ENCODE measurements around the gene COA4.

The COA4 gene

GRCh38 chr11:73907191-73907590, 30.5 kb upstream of the COA4 start:
- H3K9me3 ChIP-seq (ENCODE audit: control insufficient read depth, insufficient read depth, low read length), result no peaks in the 10 kb centered on the region
- no peaks in the 10 kb centered on the region for H3K9me2 ChIP-seq (replicated peaks; ENCODE audit: control insufficient read depth, low read length)
- peaks cover 13% of the 10 kb centered on the region for H3K36me3 ChIP-seq (ENCODE audit: control insufficient read depth, low read length)
- H3K27me3 ChIP-seq (ENCODE audit: control insufficient read depth, low read length), result no peaks in the 10 kb centered on the region
- H3K4me2 ChIP-seq (ENCODE audit: low read length), result no peak overlapping the region
- no peaks in the 10 kb centered on the region; the same call in 1 of the 2 replicates for H3F3A ChIP-seq (ENCODE audit: control insufficient read depth, insufficient read depth)
- H3K4me1 ChIP-seq (ENCODE audit: control insufficient read depth, low read length), result no peaks in the 10 kb centered on the region
- no peaks in the 10 kb centered on the region for H3K79me2 ChIP-seq (ENCODE audit: control insufficient read depth, low read length)
- no peak overlapping the region for H3K4me3 ChIP-seq (ENCODE audit: low read length)
- H3K27ac ChIP-seq (ENCODE audit: low read depth, low read length), result no peak overlapping the region
- no peak for TF ChIP-seq EZH2phosphoT487 (IDR thresholded peaks at IDR 0.05; ENCODE audit: borderline replicate concordance, low read length)
- no peak for TF ChIP-seq CTCF (IDR thresholded peaks at IDR 0.05; ENCODE audit: low read depth, low read length, poor library complexity, severe bottlenecking)
- no peaks in the 10 kb centered on the region for H4K20me1 ChIP-seq (ENCODE audit: control insufficient read depth, insufficient read depth, low read depth, low read length)

GRCh38 chr11:73902303-73902702, 25.7 kb upstream of the COA4 start:
- no peaks in the 10 kb centered on the region for H3K9me2 ChIP-seq (replicated peaks; ENCODE audit: control insufficient read depth, low read length)
- no peak overlapping the region for H3K4me2 ChIP-seq (ENCODE audit: low read length)
- H3K27me3 ChIP-seq (ENCODE audit: control insufficient read depth, low read length), result no peaks in the 10 kb centered on the region
- no peak for TF ChIP-seq CTCF (IDR thresholded peaks at IDR 0.05; ENCODE audit: low read depth, low read length, poor library complexity, severe bottlenecking)
- no peak for TF ChIP-seq EZH2phosphoT487 (IDR thresholded peaks at IDR 0.05; ENCODE audit: borderline replicate concordance, low read length)
- no peaks in the 10 kb centered on the region for H3K9me3 ChIP-seq (ENCODE audit: control insufficient read depth, insufficient read depth, low read length)
- H3K4me1 ChIP-seq (ENCODE audit: control insufficient read depth, low read length), result no peaks in the 10 kb centered on the region
- no peaks in the 10 kb centered on the region for H3K79me2 ChIP-seq (ENCODE audit: control insufficient read depth, low read length)
- peaks cover 13% of the 10 kb centered on the region for H3K36me3 ChIP-seq (ENCODE audit: control insufficient read depth, low read length)
- H3K4me3 ChIP-seq (ENCODE audit: low read length), result no peak overlapping the region
- no peaks in the 10 kb centered on the region; the same call in 1 of the 2 replicates for H3F3A ChIP-seq (ENCODE audit: control insufficient read depth, insufficient read depth)
- no peaks in the 10 kb centered on the region for H4K20me1 ChIP-seq (ENCODE audit: control insufficient read depth, insufficient read depth, low read depth, low read length)
- H3K27ac ChIP-seq (ENCODE audit: low read depth, low read length), result no peak overlapping the region

GRCh38 chr11:73894725-73895335, 18.2 kb upstream of the COA4 start:
- H3K36me3 ChIP-seq (ENCODE audit: control insufficient read depth, low read length), result peaks cover 32% of the 10 kb centered on the region
- no peaks in the 10 kb centered on the region for H3K4me1 ChIP-seq (ENCODE audit: control insufficient read depth, low read length)
- no peak for TF ChIP-seq CTCF (IDR thresholded peaks at IDR 0.05; ENCODE audit: low read depth, low read length, poor library complexity, severe bottlenecking)
- TF ChIP-seq EZH2phosphoT487 (IDR thresholded peaks at IDR 0.05; ENCODE audit: borderline replicate concordance, low read length), result no peak
- H3F3A ChIP-seq (ENCODE audit: control insufficient read depth, insufficient read depth), result no peaks in the 10 kb centered on the region
- H3K27ac ChIP-seq (ENCODE audit: low read depth, low read length), result no peak overlapping the region
- H3K9me2 ChIP-seq (replicated peaks; ENCODE audit: control insufficient read depth, low read length), result no peaks in the 10 kb centered on the region
- H3K9me3 ChIP-seq (ENCODE audit: control insufficient read depth, insufficient read depth, low read length), result no peaks in the 10 kb centered on the region
- no peaks in the 10 kb centered on the region for H4K20me1 ChIP-seq (ENCODE audit: control insufficient read depth, insufficient read depth, low read depth, low read length)
- H3K4me3 ChIP-seq (ENCODE audit: low read length), result no peak overlapping the region
- no peaks in the 10 kb centered on the region for H3K27me3 ChIP-seq (ENCODE audit: control insufficient read depth, low read length)
- no peaks in the 10 kb centered on the region for H3K79me2 ChIP-seq (ENCODE audit: control insufficient read depth, low read length)
- no peak overlapping the region for H3K4me2 ChIP-seq (ENCODE audit: low read length)

Data from DOHH2 (cell line).